Measurements from ENCODE around the gene FBXL17. TPM values are rescaled to one million over a fixed set of nuclear protein-coding genes. Genes with fewer than 3 reads are reported as not detected.

FBXL17 gene
- total RNA-seq, 1 donor from 2014 or later = 17.5 TPM

DNA sequence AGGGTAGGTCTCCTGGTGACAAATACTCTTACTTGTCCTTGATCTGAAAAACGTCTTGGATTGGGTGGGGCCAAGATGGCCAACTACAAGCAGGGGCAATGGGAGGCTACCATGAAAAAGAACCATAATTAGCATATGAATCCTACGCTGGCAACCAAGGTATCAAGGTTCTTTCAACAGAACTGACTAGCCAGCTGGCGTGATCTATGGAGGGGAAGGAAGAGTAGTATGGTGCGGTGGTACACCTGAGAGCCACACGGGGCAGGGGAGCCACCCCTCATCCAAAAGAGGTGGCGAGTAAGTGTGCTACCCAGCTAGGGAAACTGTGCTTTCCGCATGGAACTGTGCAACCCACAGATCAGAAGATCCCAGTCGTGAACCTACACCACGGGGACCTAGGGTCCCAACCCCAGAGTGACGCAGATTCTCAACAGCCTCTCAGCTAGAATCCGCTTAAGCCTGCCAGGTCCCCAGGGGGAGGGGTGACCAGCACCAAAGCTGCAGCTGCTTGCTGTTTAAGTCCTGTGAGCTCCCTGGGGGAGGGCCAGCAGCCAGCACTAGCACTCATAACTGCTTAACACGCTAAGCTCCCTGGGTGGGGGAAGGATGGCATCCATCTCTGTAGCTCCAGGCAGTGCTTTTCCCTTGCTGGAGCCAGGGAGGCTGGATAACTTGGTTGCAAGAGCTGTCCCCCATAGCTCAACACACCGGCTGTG, 334.8 kb downstream of the FBXL17 start:
- no peak for TF ChIP-seq CTCF (IDR thresholded peaks at IDR 0.05)
- intact Hi-C loops (cut with DNase I) = no loop called here
- Histone ChIP-seq H3K27ac (no peak overlapping the region), H3K4me1 (no peaks in the 10 kb centered on the region), H3K27me3 (no peaks in the 10 kb centered on the region), H3K4me3 (no peak overlapping the region), H3K36me3 (no peaks in the 10 kb centered on the region), H3K9me3 (no peaks in the 10 kb centered on the region)
- ATAC-seq (no peak), DNase-seq (no peak)

DNA sequence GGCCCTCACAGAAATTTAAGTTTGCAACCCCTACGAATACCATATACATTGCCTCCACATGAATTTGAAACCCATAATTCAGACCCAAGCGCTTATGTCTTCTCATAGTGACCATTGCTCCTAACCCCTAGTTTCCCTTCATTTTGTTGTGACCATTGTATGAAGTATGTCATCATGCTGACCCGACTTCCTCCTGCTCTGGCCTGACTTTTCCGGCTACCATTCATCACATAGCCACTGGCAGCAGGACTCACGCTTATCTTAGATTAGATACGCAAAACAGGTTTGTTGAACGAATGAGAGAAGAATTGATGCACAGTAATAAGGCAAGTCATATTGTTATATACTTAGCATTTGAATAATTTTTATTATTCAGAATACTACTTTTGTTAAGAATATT, 345.4 kb downstream of the FBXL17 start:
- no peak for TF ChIP-seq CTCF (IDR thresholded peaks at IDR 0.05)
- H3K36me3 ChIP-seq = no peaks in the 10 kb centered on the region
- no peak for ATAC-seq

DNA sequence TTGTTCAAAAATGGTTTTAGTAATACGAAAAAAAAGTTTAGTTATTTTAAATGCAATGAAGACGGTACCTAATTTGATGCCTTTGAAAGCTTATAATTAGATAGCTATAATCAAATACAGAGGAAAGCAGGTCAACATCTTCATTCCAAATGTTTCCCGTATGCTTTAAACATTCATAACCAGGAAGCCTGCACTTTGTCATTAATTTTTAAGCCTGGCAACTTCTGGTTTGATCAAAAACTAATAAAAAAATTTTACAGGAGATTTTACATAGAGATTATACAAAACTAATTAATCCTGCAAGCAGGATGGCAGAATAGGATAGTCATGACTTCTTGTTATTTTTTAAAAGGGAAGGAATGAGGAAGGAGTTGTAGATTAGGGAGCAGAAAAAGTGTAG, 353.0 kb downstream of the FBXL17 start:
- H3K36me3 ChIP-seq = no peaks in the 10 kb centered on the region
- no peak for TF ChIP-seq CTCF (IDR thresholded peaks at IDR 0.05)
- no peak overlapping the region for H3K4me3 ChIP-seq
- intact Hi-C loops (cut with DNase I) = no loop called here
- H3K4me1 ChIP-seq = no peaks in the 10 kb centered on the region
- H3K27ac ChIP-seq = no peak overlapping the region
- DNase-seq = no peak
- no peaks in the 10 kb centered on the region for H3K9me3 ChIP-seq
- H3K27me3 ChIP-seq = no peaks in the 10 kb centered on the region
- no peak for ATAC-seq

More for the DNA sequence above, 345.4 kb downstream of the FBXL17 start:
- intact Hi-C loops (cut with DNase I) = no loop called here
- no peaks in the 10 kb centered on the region for H3K4me1 ChIP-seq
- DNase-seq = no peak
- H3K27me3 ChIP-seq = no peaks in the 10 kb centered on the region
- no peak overlapping the region for H3K4me3 ChIP-seq
- no peak overlapping the region for H3K27ac ChIP-seq
- H3K9me3 ChIP-seq = no peaks in the 10 kb centered on the region

DNA sequence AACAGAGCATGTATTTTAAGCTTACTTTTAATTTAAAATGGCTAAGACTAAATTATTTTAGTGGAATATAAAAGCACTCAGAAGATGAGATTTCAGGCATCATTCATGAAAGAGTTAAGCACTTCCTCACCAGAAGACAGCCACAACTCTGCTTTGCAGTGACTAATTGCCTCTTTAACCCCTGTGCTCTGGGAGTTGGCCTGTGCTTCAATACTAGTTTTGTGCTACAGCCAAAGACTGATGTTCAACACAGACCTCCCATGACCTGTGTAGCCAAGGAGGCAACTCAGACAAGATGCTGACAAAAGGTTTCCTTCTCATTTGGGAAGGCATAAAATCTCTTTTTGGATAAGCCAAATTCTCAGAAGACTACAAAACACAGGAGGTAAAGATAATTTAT, 353.5 kb downstream of the FBXL17 start:
- no peak for DNase-seq
- Histone ChIP-seq H3K4me3 (no peak overlapping the region), H3K9me3 (no peaks in the 10 kb centered on the region), H3K4me1 (no peaks in the 10 kb centered on the region), H3K27me3 (no peaks in the 10 kb centered on the region), H3K36me3 (no peaks in the 10 kb centered on the region), H3K27ac (no peak overlapping the region)
- intact Hi-C loops (cut with DNase I) = no loop called here
- no peak for TF ChIP-seq CTCF (IDR thresholded peaks at IDR 0.05)
- no peak for ATAC-seq

- Histone ChIP-seq H3K36me3 (no peaks in the 10 kb centered on the region), H3K4me3 (no peak overlapping the region), H3K27ac (no peak overlapping the region), H3K4me1 (no peaks in the 10 kb centered on the region), H3K9me3 (no peaks in the 10 kb centered on the region), H3K27me3 (no peaks in the 10 kb centered on the region)
- DNase-seq (no peak), ATAC-seq (no peak)
- intact Hi-C loops (cut with DNase I) = no loop called here
- TF ChIP-seq CTCF (IDR thresholded peaks at IDR 0.05) = no peak
Observed at GRCh38 chr5:108025957-108026356, 355.9 kb downstream of the FBXL17 start.

GRCh38 chr5:108024986-108025385, 356.9 kb downstream of the FBXL17 start:
- Histone ChIP-seq H3K27ac (no peak overlapping the region), H3K4me3 (no peak overlapping the region), H3K9me3 (no peaks in the 10 kb centered on the region), H3K27me3 (no peaks in the 10 kb centered on the region), H3K4me1 (no peaks in the 10 kb centered on the region), H3K36me3 (no peaks in the 10 kb centered on the region)
- intact Hi-C loops (cut with DNase I) = no loop called here
- ATAC-seq (no peak), DNase-seq (no peak)
- TF ChIP-seq CTCF (IDR thresholded peaks at IDR 0.05) = no peak

Data from upper lobe of right lung (tissue), 1 donor.